Testis (tissue), 2 donors: Measurements from ENCODE around the gene GNAS.

ENCODE experiments used
- CTCF ChIP-seq, 3 experiments: fragments of 450-650 bp in 2 of 3; fragments of 200-600 bp in 1 of 3; sonication (generic) in 1 of 3; IDR thresholded peaks; one replicate each; pipeline ENCODE4 v1.5.1; 2016 to 2019; ENCODE audit warnings: antibody characterized with exemption in 3 of 3, mild to moderate bottlenecking in 2 of 3, moderate library complexity in 1 of 3
- POLR2A ChIP-seq: fragments of 450-650 bp; IDR thresholded peaks from one replicate; pipeline ENCODE4 v1.6.1; 2017; ENCODE audit warnings: antibody characterized with exemption, mild to moderate bottlenecking, moderate library complexity

DNA sequence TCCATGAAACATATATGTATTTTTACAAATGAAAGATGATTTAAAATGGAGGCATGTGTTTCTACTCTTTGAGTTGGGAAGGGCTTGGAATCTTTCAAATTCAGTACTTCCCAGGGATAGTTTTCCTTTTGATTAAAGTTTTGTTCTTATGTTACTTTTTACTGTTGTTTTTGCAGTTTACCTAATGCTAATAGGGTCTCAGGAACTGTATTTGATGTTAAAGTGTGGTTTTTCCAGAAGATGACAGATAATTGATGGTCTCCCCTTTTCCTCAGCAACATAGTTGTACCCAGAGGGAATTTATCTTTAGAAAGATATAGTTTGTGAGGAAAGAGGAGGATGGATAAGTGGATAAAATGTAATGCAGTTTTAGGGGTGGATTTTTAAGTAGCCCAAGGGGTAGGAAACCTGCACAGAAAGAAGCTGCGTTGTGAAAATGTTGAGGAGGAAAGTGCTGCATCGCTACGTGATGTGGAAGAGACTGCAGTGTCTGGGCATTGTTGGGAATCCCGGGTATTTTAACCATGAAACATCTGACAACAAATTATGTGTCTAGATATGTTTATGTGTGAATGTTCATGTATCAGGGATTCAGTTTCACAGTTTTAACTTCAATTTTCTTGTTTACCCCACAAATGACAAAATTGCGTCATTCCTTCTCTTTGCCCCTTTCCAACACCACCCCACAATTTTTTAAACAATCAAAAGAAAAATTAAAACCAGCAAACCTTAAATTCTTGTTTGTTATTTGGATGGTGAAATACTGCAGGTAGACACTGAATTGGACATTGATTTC lies 42.3 kb downstream of the GNAS start:
- no peak for TF ChIP-seq CTCF (IDR thresholded peaks at IDR 0.05)
- no peak for TF ChIP-seq POLR2A
